A673 (cell line): ENCODE results near the gene FMNL1.

ENCODE experiments used
- EZH2 ChIP-seq: fragments of 200-600 bp; sonication (generic); IDR thresholded peaks from 2 replicates; pipeline ENCODE4 v1.6.1; 2017; ENCODE audit warnings: borderline replicate concordance, low read depth, mild to moderate bottlenecking, mixed read lengths, antibody characterized with exemption, low read length; ENCODE audit not compliant: poor library complexity, severe bottlenecking
- TF ChIP-seq, protein P1 (sequence below): fragments of 300-800, 200-600 bp; sonication (generic); conservative IDR thresholded peaks from 2 replicates; pipeline ENCODE4 v1.5.1; 2017; ENCODE audit warnings: low read depth, mild to moderate bottlenecking, antibody characterized with exemption, low read length, moderate library complexity, mixed read lengths

DNA sequence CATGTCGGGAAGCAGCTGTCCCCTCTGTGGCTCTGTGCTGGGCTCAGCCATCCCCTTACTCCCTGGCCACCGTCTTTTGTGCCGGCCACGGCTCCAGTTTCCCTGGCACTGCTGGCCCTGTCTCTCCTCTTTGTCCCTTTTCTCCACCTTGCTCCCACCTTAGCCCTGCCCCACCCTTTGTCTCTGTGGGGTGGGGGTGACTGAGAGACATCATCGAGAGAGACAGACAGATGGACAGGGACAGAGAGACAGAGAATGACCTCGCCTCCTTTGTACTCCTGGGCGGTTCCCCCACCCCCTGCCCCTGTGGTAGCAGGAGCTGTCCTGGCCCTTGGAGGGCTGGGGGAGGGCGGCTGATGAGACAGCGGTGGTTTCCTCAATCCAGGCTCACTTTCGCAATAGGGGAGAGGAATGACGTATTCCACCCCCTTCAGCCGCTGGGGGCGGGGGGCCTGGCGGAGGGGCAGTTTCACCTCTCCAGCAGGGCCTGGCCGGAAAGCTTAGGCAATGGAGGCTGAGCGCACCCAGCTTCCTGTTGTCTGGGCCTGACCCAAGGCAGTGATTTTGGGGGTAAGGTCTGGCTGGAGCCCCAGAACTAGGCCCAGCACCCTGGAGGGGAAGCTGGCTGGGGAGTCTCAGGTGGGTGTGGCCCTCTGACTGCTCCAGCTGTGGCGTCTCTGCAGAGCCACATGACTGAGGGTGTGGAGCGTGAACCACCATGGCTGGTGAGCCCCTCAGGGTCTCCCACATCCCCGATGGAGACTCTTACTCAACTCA is 7.3 kb downstream of the FMNL1 start:
- TF ChIP-seq, protein P1, sequence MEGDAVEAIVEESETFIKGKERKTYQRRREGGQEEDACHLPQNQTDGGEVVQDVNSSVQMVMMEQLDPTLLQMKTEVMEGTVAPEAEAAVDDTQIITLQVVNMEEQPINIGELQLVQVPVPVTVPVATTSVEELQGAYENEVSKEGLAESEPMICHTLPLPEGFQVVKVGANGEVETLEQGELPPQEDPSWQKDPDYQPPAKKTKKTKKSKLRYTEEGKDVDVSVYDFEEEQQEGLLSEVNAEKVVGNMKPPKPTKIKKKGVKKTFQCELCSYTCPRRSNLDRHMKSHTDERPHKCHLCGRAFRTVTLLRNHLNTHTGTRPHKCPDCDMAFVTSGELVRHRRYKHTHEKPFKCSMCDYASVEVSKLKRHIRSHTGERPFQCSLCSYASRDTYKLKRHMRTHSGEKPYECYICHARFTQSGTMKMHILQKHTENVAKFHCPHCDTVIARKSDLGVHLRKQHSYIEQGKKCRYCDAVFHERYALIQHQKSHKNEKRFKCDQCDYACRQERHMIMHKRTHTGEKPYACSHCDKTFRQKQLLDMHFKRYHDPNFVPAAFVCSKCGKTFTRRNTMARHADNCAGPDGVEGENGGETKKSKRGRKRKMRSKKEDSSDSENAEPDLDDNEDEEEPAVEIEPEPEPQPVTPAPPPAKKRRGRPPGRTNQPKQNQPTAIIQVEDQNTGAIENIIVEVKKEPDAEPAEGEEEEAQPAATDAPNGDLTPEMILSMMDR: no peak
- TF ChIP-seq EZH2: no peak
